ENCODE measurements around the gene PTDSS2. TPM values are rescaled to one million over a fixed set of nuclear protein-coding genes. Genes with fewer than 3 reads are reported as not detected.
A peak's percentile ranks its signal among the peaks of the same experiment; 100 is the strongest.

Gene PTDSS2
- total and polyA plus RNA-seq, 9 of the 15 experiments (the other 6 are each of a cell fraction or from before 2014, with no cell fraction given) = 0.45 to 53.9 (median 17.2) TPM

DNA sequence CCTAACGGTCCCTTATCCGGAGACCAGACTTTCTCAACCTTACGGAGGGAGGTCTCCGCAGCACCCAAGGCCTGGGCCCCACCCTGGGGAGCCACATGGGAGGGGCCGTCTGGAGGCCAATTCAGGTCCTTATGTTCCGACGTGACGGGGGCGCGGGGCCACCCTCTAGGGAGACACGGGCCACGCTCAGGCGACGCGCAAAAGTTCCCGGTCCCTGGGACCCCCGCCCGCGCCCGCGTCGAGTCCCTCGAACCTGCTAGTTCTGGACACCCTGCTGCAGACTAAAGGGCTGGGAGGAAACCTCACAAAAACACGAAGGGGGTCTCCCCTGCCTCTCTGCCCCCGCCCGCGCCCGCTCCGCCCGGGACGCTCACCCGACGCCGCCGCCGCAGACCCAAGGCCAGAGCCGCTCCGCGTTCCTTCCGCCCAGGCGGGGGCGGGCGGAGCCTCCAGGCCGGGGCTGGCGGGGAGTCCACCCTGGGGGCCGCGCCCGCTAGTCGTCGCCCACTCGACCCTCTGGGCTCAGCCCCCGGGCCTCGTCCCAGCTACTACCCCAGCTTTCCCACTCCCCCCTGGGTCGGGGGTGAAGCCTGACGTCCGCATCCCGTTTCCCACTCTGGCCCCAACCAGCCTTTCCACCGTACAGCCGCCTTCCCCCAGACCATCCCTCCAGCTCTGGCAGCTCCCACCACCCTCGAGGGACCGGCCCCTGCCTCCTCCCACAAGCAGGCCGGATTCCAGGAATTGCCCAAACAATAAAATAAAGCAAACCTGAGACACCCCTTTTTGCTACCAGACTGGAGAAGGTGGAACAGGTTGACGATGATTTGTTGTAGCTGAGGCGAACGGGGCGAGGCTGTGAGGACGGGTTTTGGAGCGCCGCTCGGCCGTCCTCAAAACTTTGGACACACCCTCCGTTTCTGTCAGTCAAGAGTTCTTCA lies 54.2 kb downstream of the PTDSS2 start (continued):
- TF ChIP-seq, protein P1, sequence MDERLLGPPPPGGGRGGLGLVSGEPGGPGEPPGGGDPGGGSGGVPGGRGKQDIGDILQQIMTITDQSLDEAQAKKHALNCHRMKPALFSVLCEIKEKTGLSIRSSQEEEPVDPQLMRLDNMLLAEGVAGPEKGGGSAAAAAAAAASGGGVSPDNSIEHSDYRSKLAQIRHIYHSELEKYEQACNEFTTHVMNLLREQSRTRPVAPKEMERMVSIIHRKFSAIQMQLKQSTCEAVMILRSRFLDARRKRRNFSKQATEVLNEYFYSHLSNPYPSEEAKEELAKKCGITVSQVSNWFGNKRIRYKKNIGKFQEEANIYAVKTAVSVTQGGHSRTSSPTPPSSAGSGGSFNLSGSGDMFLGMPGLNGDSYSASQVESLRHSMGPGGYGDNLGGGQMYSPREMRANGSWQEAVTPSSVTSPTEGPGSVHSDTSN (CRISPR knock-in tag; IDR thresholded peaks at IDR 0.05; ENCODE audit: low read depth) = no peak
- TF ChIP-seq, protein P1 (tag; conservative IDR thresholded peaks at IDR 0.05; ENCODE audit: low read depth) = peak; percentile 63; the same call in 1 of the 2 replicates
- TF ChIP-seq, protein P2, sequence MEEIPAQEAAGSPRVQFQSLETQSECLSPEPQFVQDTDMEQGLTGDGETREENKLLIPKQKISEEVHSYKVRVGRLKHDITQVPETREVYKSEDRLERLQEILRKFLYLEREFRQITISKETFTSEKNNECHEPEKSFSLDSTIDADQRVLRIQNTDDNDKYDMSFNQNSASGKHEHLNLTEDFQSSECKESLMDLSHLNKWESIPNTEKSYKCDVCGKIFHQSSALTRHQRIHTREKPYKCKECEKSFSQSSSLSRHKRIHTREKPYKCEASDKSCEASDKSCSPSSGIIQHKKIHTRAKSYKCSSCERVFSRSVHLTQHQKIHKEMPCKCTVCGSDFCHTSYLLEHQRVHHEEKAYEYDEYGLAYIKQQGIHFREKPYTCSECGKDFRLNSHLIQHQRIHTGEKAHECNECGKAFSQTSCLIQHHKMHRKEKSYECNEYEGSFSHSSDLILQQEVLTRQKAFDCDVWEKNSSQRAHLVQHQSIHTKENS (CRISPR knock-in tag; IDR thresholded peaks at IDR 0.05) = no peak
- TF ChIP-seq NONO (IDR thresholded peaks at IDR 0.05; ENCODE audit: low read depth in 2 of 2, low read length in 1 of 2) (0 out of 4 replicates have a peak, but pooled peaks of 1 of the 2 experiments have one; percentile 65), ILF3 (IDR thresholded peaks at IDR 0.05; ENCODE audit: borderline replicate concordance) (0 out of 2 replicates have a peak, but pooled peaks have one; percentile 39), EP400 (IDR thresholded peaks at IDR 0.05) (0 out of 2 replicates have a peak, but pooled peaks have one; percentile 3), RBFOX2 (IDR thresholded peaks at IDR 0.05; ENCODE audit: low read depth, low read length) (peak; percentile 83), U2AF1 (optimal IDR thresholded peaks at IDR 0.05; ENCODE audit: low read depth, low read length) (no peak), ZFP30 (CRISPR knock-in tag; IDR thresholded peaks at IDR 0.05; ENCODE audit: borderline replicate concordance) (no peak), POLR2G (IDR thresholded peaks at IDR 0.05; ENCODE audit: low read depth, low read length) (peak; percentile 79)
- TF ChIP-seq, protein P3, sequence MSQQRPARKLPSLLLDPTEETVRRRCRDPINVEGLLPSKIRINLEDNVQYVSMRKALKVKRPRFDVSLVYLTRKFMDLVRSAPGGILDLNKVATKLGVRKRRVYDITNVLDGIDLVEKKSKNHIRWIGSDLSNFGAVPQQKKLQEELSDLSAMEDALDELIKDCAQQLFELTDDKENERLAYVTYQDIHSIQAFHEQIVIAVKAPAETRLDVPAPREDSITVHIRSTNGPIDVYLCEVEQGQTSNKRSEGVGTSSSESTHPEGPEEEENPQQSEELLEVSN (IDR thresholded peaks at IDR 0.05; ENCODE audit: borderline replicate concordance in 1 of 2, extremely low read depth in 1 of 2, insufficient read depth in 1 of 2, insufficient read length in 1 of 2, low read depth in 1 of 2, low read length in 1 of 2, poor library complexity in 1 of 2, severe bottlenecking in 1 of 2) = peak; percentile 23 to 57
